Lung (tissue), 12 donors: ENCODE results near the gene PI4K2A. TPM values are rescaled to one million over a fixed set of nuclear protein-coding genes. Genes with fewer than 3 reads are reported as not detected.

Experiments
- ATAC-seq: fragments of 200-7000 bp; cut with Tn5 transposase; one replicate; pipeline ENCODE4 v1.9.1; 2020; ENCODE audit warnings: moderate number of reproducible peaks; ENCODE audit not compliant: insufficient read depth, low FRiP score
- DNase-seq, 3 donors: peaks; one replicate each; pipeline ENCODE4 v3.0.0-alpha.2; 2013 to 2017
- H3K27ac ChIP-seq, 2 donors: one replicate each; pipeline ENCODE4 v1.5.1; 2013; ENCODE audit warnings: mild to moderate bottlenecking in 2 of 2, moderate library complexity in 2 of 2, control low read depth in 1 of 2, inconsistent platforms in 1 of 2, low read depth in 1 of 2, low read length in 1 of 2
- H3K27me3 ChIP-seq, 3 donors: one replicate each; pipeline ENCODE4 v1.5.1; 2013; ENCODE audit warnings: low read length in 2 of 3; ENCODE audit not compliant: control insufficient read depth in 3 of 3, insufficient read depth in 3 of 3
- H3K36me3 ChIP-seq, 4 donors: one replicate each; pipeline ENCODE4 v1.5.1; 2013; ENCODE audit warnings: low read length in 4 of 4, mild to moderate bottlenecking in 1 of 4, moderate library complexity in 1 of 4; ENCODE audit not compliant: control insufficient read depth in 4 of 4, insufficient read depth in 4 of 4
- H3K4me1 ChIP-seq, 5 donors: one replicate each; pipeline ENCODE4 v1.5.1; 2013; ENCODE audit warnings: low read length in 5 of 5, mild to moderate bottlenecking in 2 of 5, moderate library complexity in 1 of 5; ENCODE audit not compliant: control insufficient read depth in 5 of 5, insufficient read depth in 5 of 5
- H3K4me3 ChIP-seq: one replicate; pipeline ENCODE4 v1.5.1; 2013; ENCODE audit warnings: mild to moderate bottlenecking, control low read depth, moderate library complexity
- H3K9ac ChIP-seq, 2 donors: one replicate each; pipeline ENCODE4 v1.5.1; 2013; ENCODE audit warnings: low read length in 2 of 2, control low read depth in 1 of 2; ENCODE audit not compliant: insufficient read depth in 1 of 2
- H3K9me3 ChIP-seq, 4 donors: one replicate each; pipeline ENCODE4 v1.5.1; 2013; ENCODE audit warnings: low read length in 3 of 4, mild to moderate bottlenecking in 1 of 4, moderate library complexity in 1 of 4; ENCODE audit not compliant: control insufficient read depth in 4 of 4, insufficient read depth in 3 of 4
- CTCF ChIP-seq: IDR thresholded peaks from 2 replicates; pipeline ENCODE4 v1.5.1; 2012; ENCODE audit warnings: mild to moderate bottlenecking; ENCODE audit errors: control extremely low read depth, extremely low read depth
- WGBS, 2 donors: extraction: QIAGEN DNeasy Blood & Tissue Kit; methylation state at CpG; one replicate each; pipeline ENCODE4 v1.1.7; 2013; 5-methylcytosine and 5-hydroxymethylcytosine counted together
- polyA plus RNA-seq, 2 donors: library from polyadenylated mRNA; stranded (reverse); fragments of 200-250 nt; gene quantifications; one replicate each; pipeline ENCODE4 v1.2.1, GENCODE V29; 2013
- total RNA-seq, 2 donors: library from RNA; depleted of rRNA in 1 of 2; stranded (reverse); fragments of >200 nt in 1 of 2; gene quantifications; one replicate each; pipeline ENCODE4 v1.2.1, GENCODE V29; 2014 to 2021
- donor health status: control.
- donor health status: control.
- donor health status: Bipolar disorder and iron deficiency.
- donor health status: healthy.
- donor health status: DM: yes; HTN: yes; CAD: no.

PI4K2A gene
- total and polyA plus RNA-seq, 4 donors, result 12.3 to 22.4 (median 14.8) TPM

- Histone ChIP-seq H3K4me1 (peaks cover 0 to 15% (median 0%) of the 10 kb centered on the region in 5 donors), H3K4me3 (no peak overlapping the region), H3K9me3 (no peaks in the 10 kb centered on the region), H3K36me3 (peaks cover 12 to 22% (median 15%) of the 10 kb centered on the region in 4 donors), H3K27me3 (no peaks in the 10 kb centered on the region), H3K9ac (no peak overlapping the region), H3K27ac (peak overlapping the region in 1 of 2 donors; percentile 59)
- no peak for DNase-seq
- no peak for TF ChIP-seq CTCF
- 84 to 90% methylated on average over 3 of the region's 3 CpGs for WGBS, 2 donors
- no peak for ATAC-seq
Measured at GRCh38 chr10:97650726-97651125, 10.3 kb downstream of the PI4K2A start.

DNA sequence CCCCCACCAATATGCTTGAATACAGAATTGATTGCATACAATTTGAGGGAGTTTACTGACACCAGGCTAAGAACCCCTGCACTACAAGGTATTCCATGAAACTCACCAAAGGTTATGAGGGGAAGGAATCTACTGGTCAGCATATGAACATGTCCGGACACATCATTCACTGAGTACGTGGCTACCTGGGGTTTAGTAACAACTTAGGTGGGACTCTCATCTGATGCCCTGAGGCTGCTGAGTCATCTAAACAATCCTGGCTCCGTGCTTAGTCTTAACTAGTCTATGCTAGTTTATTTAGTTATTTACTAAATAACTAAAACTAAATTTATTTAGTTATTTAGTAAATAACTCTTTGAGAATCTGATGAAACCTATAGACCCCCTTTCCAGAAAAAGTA lies 11.3 kb downstream of the PI4K2A start:
- no peaks in the 10 kb centered on the region for H3K27me3 ChIP-seq
- no peak for ATAC-seq
- TF ChIP-seq CTCF, result no peak
- peaks cover 17 to 32% (median 24%) of the 10 kb centered on the region in 4 donors for H3K36me3 ChIP-seq
- H3K4me1 ChIP-seq, result peaks cover 0 to 15% (median 0%) of the 10 kb centered on the region in 5 donors
- H3K9me3 ChIP-seq, result no peaks in the 10 kb centered on the region
- 94% methylated on average over 3 of the region's 3 CpGs for WGBS, 2 donors
- no peak for DNase-seq
- no peak overlapping the region for H3K27ac ChIP-seq
- no peak overlapping the region for H3K9ac ChIP-seq
- H3K4me3 ChIP-seq, result no peak overlapping the region

- Histone ChIP-seq H3K27me3 (no peaks in the 10 kb centered on the region), H3K9me3 (no peaks in the 10 kb centered on the region), H3K27ac (no peak overlapping the region), H3K9ac (no peak overlapping the region), H3K4me1 (no peaks in the 10 kb centered on the region), H3K36me3 (peaks cover 9 to 31% (median 21%) of the 10 kb centered on the region in 4 donors), H3K4me3 (no peak overlapping the region)
- WGBS, 2 donors, result 36 to 81% methylated on average over 5 of the region's 5 CpGs
- DNase-seq, result no peak
- ATAC-seq, result no peak
- TF ChIP-seq CTCF, result no peak
Measured at GRCh38 chr10:97656777-97657176, 16.3 kb downstream of the PI4K2A start.

DNA sequence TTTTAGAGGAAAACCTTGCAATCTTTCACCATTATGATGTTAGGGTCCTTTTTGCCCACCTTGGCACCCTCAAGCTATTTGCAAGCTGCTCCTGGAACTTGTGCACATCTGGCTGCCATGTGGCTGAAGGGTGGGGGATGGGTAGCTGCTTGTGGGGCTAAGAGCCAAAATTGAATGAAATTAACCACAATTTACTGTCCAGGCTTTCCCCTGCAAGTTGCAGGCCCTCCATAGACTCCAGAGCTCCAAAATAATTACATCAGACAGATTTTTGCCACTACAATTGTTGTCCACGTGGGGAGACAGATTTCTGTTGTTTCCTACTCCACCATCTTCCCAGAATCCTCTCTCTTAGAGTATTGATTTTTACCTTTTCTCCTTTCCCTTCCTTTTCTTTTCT lies 19.1 kb downstream of the PI4K2A start:
- H3K4me1 ChIP-seq, result no peaks in the 10 kb centered on the region
- DNase-seq (no peak), ATAC-seq (no peak)
- H3K9me3 ChIP-seq, result no peaks in the 10 kb centered on the region
- no peak for TF ChIP-seq CTCF
- no peak overlapping the region for H3K27ac ChIP-seq
- no peak overlapping the region for H3K9ac ChIP-seq
- no peaks in the 10 kb centered on the region for H3K27me3 ChIP-seq
- H3K36me3 ChIP-seq, result peaks cover 16 to 37% (median 19%) of the 10 kb centered on the region in 4 donors
- WGBS, 2 donors, result 24 to 69% methylated on average over 1 of the region's 1 CpG
- H3K4me3 ChIP-seq, result no peak overlapping the region
